SK-N-SH (cell line): ENCODE data around the gene PARD3. TPM values are rescaled to one million over a fixed set of nuclear protein-coding genes. Genes with fewer than 3 reads are reported as not detected.

Source experiments
- CTCF ChIA-PET: fragments of 300-600, 350-600 bp; formaldehyde crosslinking; extraction: SDS; loops from one replicate; lab custom pipeline; 2021; lab: Yijun Ruan, JAX
- POLR2A ChIA-PET: fragments of 350-600 bp; sonication (Branson Sonifier 250); formaldehyde crosslinking; extraction: SDS; loops from one replicate; lab custom pipeline; 2020; ENCODE audit warnings: antibody characterized with exemption, inconsistent platforms; lab: Yijun Ruan, JAX
- DNase-seq: peaks from one replicate; pipeline ENCODE4 v3.0.0; 2012
- H2AFZ ChIP-seq: fragments of 200-600 bp; sonication (generic); 2 replicates; pipeline ENCODE4 v1.8.1; 2016; ENCODE audit warnings: antibody characterized with exemption, mild to moderate bottlenecking, low read depth
- H3F3A ChIP-seq: fragments of 200-600 bp; sonication (generic); replicated peaks from 2 replicates; pipeline ENCODE3; 2016; ENCODE audit warnings: antibody characterized with exemption, mild to moderate bottlenecking; ENCODE audit not compliant: insufficient read depth
- H3K27ac ChIP-seq, 2 experiments: fragments of 200-500 bp in 1 of 2; fragments of 200-600 bp in 1 of 2; sonication (Bioruptor generic) in 1 of 2; sonication (generic), shearing (Covaris generic) in 1 of 2; 2 replicates each; pipeline versions ENCODE4 v1.5.1 to v1.6.1; 2014 to 2016; ENCODE audit warnings: low read depth in 2 of 2, inconsistent platforms in 1 of 2, low read length in 1 of 2, mild to moderate bottlenecking in 1 of 2, mixed read lengths in 1 of 2
- H3K27me3 ChIP-seq: fragments of 200-600 bp; sonication (generic), shearing (Covaris generic); 2 replicates; pipeline ENCODE4 v1.6.1; 2016; ENCODE audit warnings: mixed run types; ENCODE audit not compliant: insufficient read depth
- H3K36me3 ChIP-seq, 2 experiments: fragments of 200-500 bp in 1 of 2; fragments of 200-600 bp in 1 of 2; sonication (Bioruptor generic) in 1 of 2; sonication (generic) in 1 of 2; replicated peaks in 1 of 2; 2 replicates each; pipeline versions ENCODE3 to v1.5.1; 2014 to 2016; ENCODE audit warnings: low read length in 1 of 2, mild to moderate bottlenecking in 1 of 2; ENCODE audit not compliant: insufficient read depth in 2 of 2, control insufficient read depth in 1 of 2
- H3K4me1 ChIP-seq, 2 experiments: fragments of 200-500 bp in 1 of 2; fragments of 200-600 bp in 1 of 2; sonication (Bioruptor generic) in 1 of 2; sonication (generic), shearing (Covaris generic) in 1 of 2; 2 replicates each; pipeline versions ENCODE4 v1.5.1 to v1.6.1; 2014 to 2016; ENCODE audit warnings: low read depth in 1 of 2, low read length in 1 of 2, mixed run types in 1 of 2; ENCODE audit not compliant: insufficient read depth in 2 of 2, control insufficient read depth in 1 of 2
- H3K4me2 ChIP-seq: fragments of 200-600 bp; sonication (generic), shearing (Covaris generic); 2 replicates; pipeline ENCODE4 v1.6.1; 2017; ENCODE audit warnings: mixed run types
- H3K4me3 ChIP-seq, 2 experiments: fragments of 200-500 bp in 1 of 2; fragments of 200-600 bp in 1 of 2; sonication (Bioruptor generic) in 1 of 2; sonication (generic), shearing (Covaris generic) in 1 of 2; 2 replicates each; pipeline versions ENCODE4 v1.5.1 to v1.8.1; 2014 to 2016; ENCODE audit warnings: low read depth in 2 of 2, inconsistent platforms in 1 of 2, low read length in 1 of 2, mild to moderate bottlenecking in 1 of 2, mixed read lengths in 1 of 2, moderate library complexity in 1 of 2
- H3K79me2 ChIP-seq: fragments of 200-600 bp; sonication (generic); 2 replicates; pipeline ENCODE4 v1.8.1; 2017; ENCODE audit warnings: mild to moderate bottlenecking; ENCODE audit not compliant: insufficient read depth
- H3K9ac ChIP-seq: fragments of 200-600 bp; sonication (generic); 2 replicates; pipeline ENCODE4 v1.6.1; 2017; ENCODE audit warnings: mixed run types
- H3K9me2 ChIP-seq: fragments of 200-600 bp; sonication (generic); 2 replicates; pipeline ENCODE4 v1.6.1; 2017; ENCODE audit warnings: mixed run types
- H3K9me3 ChIP-seq: fragments of 200-600 bp; sonication (generic); 2 replicates; pipeline ENCODE4 v1.6.1; 2017; ENCODE audit warnings: mixed run types, mild to moderate bottlenecking, moderate library complexity
- H4K20me1 ChIP-seq: fragments of 200-600 bp; sonication (generic); 2 replicates; pipeline ENCODE4 v1.6.1; 2017; ENCODE audit warnings: mild to moderate bottlenecking, mixed run types; ENCODE audit not compliant: insufficient read depth
- CTCF ChIP-seq: fragments of 200-600 bp; sonication (generic); IDR thresholded peaks from 2 replicates; pipeline ENCODE4 v1.6.1; 2017; ENCODE audit warnings: antibody characterized with exemption, mild to moderate bottlenecking, moderate library complexity
- EP300 ChIP-seq, 2 experiments: IDR thresholded peaks; 2 replicates each; pipeline versions ENCODE4 v1.4.0 to v1.6.1; 2012; ENCODE audit warnings: borderline replicate concordance in 1 of 2, low read depth in 1 of 2, low read length in 1 of 2
- EZH2phosphoT487 ChIP-seq: fragments of 200-600 bp; sonication (generic); IDR thresholded peaks from 2 replicates; pipeline ENCODE4 v1.6.1; 2017; ENCODE audit warnings: low read depth, mixed run types, mild to moderate bottlenecking, antibody characterized with exemption, moderate library complexity, borderline replicate concordance
- FOSL2 ChIP-seq: IDR thresholded peaks from 2 replicates; pipeline ENCODE4 v1.4.0; 2012; ENCODE audit warnings: low read depth, mild to moderate bottlenecking, moderate library complexity, borderline replicate concordance
- FOXJ3 ChIP-seq: sonication (generic); formaldehyde crosslinking; IDR thresholded peaks from 2 replicates; pipeline ENCODE4 v1.5.1; 2020; ENCODE audit warnings: mild to moderate bottlenecking, missing genetic modification reagents
- FOXM1 ChIP-seq: IDR thresholded peaks from 2 replicates; pipeline ENCODE4 v1.4.0; 2012; ENCODE audit warnings: low read depth, mild to moderate bottlenecking
- JUND ChIP-seq: IDR thresholded peaks from 2 replicates; pipeline ENCODE4 v1.4.0; 2012
- NFIC ChIP-seq: IDR thresholded peaks from 2 replicates; pipeline ENCODE4 v1.4.0; 2012; ENCODE audit warnings: borderline replicate concordance
- RCOR1 ChIP-seq: fragments of 150-350 bp; IDR thresholded peaks from 2 replicates; pipeline ENCODE4 v1.6.1; 2017; ENCODE audit warnings: antibody characterized with exemption, low read length
- RFX5 ChIP-seq: IDR thresholded peaks from 2 replicates; pipeline ENCODE4 v1.6.1; 2012; ENCODE audit warnings: mild to moderate bottlenecking, improper control_type of control experiment, low read length
- TCF12 ChIP-seq: IDR thresholded peaks from 2 replicates; pipeline ENCODE4 v1.4.0; 2012
- USF1 ChIP-seq: IDR thresholded peaks from 2 replicates; pipeline ENCODE4 v1.4.0; 2012; ENCODE audit warnings: low read depth, borderline replicate concordance
- YY1 ChIP-seq: IDR thresholded peaks from 2 replicates; pipeline ENCODE4 v1.4.0; 2012; ENCODE audit warnings: low read depth, mild to moderate bottlenecking
- WGBS: methylation state at CpG from one replicate; pipeline ENCODE4 v1.1.6; 2017; ENCODE audit warnings: low lambda C conversion rate; 5-methylcytosine and 5-hydroxymethylcytosine counted together
- polyA plus RNA-seq, 3 experiments: library from polyadenylated mRNA; depleted of rRNA; stranded (reverse); fragments of >200 nt; gene quantifications; 2 replicates each; pipeline ENCODE4 v1.2.3, GENCODE V29; 2012
- TF ChIP-seq, protein P1 (sequence below): fragments of 150-350 bp; IDR thresholded peaks from 2 replicates; pipeline ENCODE4 v1.6.1; 2017; ENCODE audit warnings: antibody characterized with exemption, low read length, low read depth, borderline replicate concordance
- TF ChIP-seq, protein P2 (sequence below): IDR thresholded peaks from 2 replicates; pipeline ENCODE4 v1.4.0; 2012; ENCODE audit warnings: low read depth
- TF ChIP-seq, protein P3 (sequence below): IDR thresholded peaks from 2 replicates; pipeline ENCODE4; 2012

The PARD3 gene
- polyA plus RNA-seq, 1 of the 3 experiments (the other 2 are of a cell fraction): 29.4 TPM

DNA sequence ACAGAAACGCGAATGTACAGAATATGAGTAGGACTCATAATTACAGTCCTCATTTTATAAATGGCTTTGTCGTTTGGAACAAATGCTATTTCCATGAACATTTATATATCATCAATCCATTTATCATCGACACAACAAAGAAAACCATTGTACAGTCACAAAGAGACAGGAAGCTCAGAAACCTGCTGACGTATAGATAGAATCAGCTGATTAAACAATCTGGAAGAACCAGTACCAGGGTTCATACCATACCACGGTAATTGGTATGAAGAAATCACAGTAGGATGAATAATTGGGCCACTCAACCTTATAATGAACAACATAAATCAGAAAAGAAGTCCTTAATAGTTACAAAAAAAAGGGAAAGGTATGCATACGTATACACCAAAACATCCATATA lies 295.0 kb downstream of the PARD3 start:
- H3K27ac ChIP-seq: peak overlapping the region in 1 of 2 experiments; percentile 78; a peak in 2 of 4 replicates
- H3K27me3 ChIP-seq: no peaks in the 10 kb centered on the region
- H3K9ac ChIP-seq: peak overlapping the region; percentile 30; the same call in 1 of the 2 replicates
- no peaks in the 10 kb centered on the region for H3K9me3 ChIP-seq
- H3K36me3 ChIP-seq: peaks cover 0 to 7% of the 10 kb centered on the region in 2 experiments
- POLR2A ChIA-PET: no interaction called here
- CTCF ChIA-PET: interaction anchor here (2.0 kb wide), 1 partner anchor 118 kb away, joined by 10 read pairs; no protein-coding TSS in a partner anchor
- no peak overlapping the region for H2AFZ ChIP-seq
- H3K79me2 ChIP-seq: peaks cover 55% of the 10 kb centered on the region
- H3K4me1 ChIP-seq: peaks cover 8 to 9% of the 10 kb centered on the region in 2 experiments; a peak in 3 of 4 replicates
- H3K9me2 ChIP-seq: no peaks in the 10 kb centered on the region
- no peaks in the 10 kb centered on the region for H4K20me1 ChIP-seq
- no peak overlapping the region for H3K4me3 ChIP-seq
- 0 out of 2 replicates have a peak overlapping the region, but pooled peaks have one; percentile 2 for H3K4me2 ChIP-seq
- 32% methylated on average over 7 of the region's 7 CpGs for WGBS
- no peak for DNase-seq
- TF ChIP-seq RCOR1 (no peak), CTCF (no peak), YY1 (no peak), USF1 (no peak), NFIC (peak; percentile 25; the same call in 1 of the 2 replicates), FOXM1 (no peak), JUND (peak; percentile 46; the same call in 1 of the 2 replicates), TCF12 (peak; percentile 35; the same call in 1 of the 2 replicates), RFX5 (no peak), FOXJ3 (CRISPR knock-in tag) (no peak), FOSL2 (no peak), EZH2phosphoT487 (no peak), EP300 (IDR thresholded peaks at IDR 0.05; ENCODE audit: borderline replicate concordance in 1 of 2, low read depth in 1 of 2, low read length in 1 of 2) (peak in 1 of 2 experiments; percentile 53; a peak in 1 of 4 replicates)
- TF ChIP-seq, protein P1, sequence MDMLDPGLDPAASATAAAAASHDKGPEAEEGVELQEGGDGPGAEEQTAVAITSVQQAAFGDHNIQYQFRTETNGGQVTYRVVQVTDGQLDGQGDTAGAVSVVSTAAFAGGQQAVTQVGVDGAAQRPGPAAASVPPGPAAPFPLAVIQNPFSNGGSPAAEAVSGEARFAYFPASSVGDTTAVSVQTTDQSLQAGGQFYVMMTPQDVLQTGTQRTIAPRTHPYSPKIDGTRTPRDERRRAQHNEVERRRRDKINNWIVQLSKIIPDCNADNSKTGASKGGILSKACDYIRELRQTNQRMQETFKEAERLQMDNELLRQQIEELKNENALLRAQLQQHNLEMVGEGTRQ: no peak
- TF ChIP-seq, protein P2, sequence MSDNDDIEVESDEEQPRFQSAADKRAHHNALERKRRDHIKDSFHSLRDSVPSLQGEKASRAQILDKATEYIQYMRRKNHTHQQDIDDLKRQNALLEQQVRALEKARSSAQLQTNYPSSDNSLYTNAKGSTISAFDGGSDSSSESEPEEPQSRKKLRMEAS: no peak
- TF ChIP-seq, protein P3, sequence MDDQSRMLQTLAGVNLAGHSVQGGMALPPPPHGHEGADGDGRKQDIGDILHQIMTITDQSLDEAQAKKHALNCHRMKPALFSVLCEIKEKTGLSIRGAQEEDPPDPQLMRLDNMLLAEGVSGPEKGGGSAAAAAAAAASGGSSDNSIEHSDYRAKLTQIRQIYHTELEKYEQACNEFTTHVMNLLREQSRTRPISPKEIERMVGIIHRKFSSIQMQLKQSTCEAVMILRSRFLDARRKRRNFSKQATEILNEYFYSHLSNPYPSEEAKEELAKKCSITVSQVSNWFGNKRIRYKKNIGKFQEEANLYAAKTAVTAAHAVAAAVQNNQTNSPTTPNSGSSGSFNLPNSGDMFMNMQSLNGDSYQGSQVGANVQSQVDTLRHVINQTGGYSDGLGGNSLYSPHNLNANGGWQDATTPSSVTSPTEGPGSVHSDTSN: peak; percentile 51; the same call in 1 of the 2 replicates
- H3F3A ChIP-seq: peaks cover 8% of the 10 kb centered on the region
